Measurements from ENCODE around the gene ZSCAN10.

The ZSCAN10 gene

GRCh38 chr16:3118204-3118790 is 19.2 kb upstream of the ZSCAN10 start:
- Histone ChIP-seq H3K36me3 (ENCODE audit: insufficient read depth, low read length) (peaks cover 15% of the 10 kb centered on the region), H3K27me3 (ENCODE audit: control insufficient read depth in 1 of 2, insufficient read depth in 2 of 2, low read length in 2 of 2) (no peaks in the 10 kb centered on the region), H3K4me3 (ENCODE audit: low read depth in 1 of 2, low read length in 2 of 2) (no peak overlapping the region), H3K9ac (ENCODE audit: low read length) (no peak overlapping the region), H3K27ac (ENCODE audit: low read depth, low read length) (no peak overlapping the region), H3K4me1 (ENCODE audit: insufficient read depth, low read length) (peaks cover 12% of the 10 kb centered on the region), H3K9me3 (ENCODE audit: low read length) (no peaks in the 10 kb centered on the region)

DNA sequence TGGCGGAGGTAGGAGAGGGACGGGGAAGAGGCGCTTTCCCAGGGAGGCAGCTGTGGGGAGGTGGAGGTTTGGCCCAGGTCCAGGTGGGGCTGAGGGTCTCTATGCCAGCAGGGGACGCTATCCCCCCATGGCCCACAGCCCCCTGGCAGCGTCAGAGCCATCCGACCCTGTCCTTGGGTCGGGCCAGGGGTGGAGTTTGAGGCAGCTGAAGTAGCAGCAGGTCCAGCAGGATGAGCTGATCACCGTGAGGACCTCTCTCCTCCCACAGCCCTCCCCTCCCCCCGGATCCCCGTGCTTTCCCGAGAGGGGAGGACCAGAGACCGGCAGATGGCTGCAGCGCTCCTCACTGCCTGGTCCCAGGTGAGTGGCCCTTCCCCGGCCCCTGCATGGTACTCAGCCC is 16.5 kb upstream of the ZSCAN10 start:
- H3K4me3 ChIP-seq (ENCODE audit: low read depth in 1 of 2, low read length in 2 of 2): no peak overlapping the region
- no peaks in the 10 kb centered on the region for H3K9me3 ChIP-seq (ENCODE audit: low read length)
- no peak overlapping the region for H3K9ac ChIP-seq (ENCODE audit: low read length)
- no peak overlapping the region for H3K27ac ChIP-seq (ENCODE audit: low read depth, low read length)
- H3K36me3 ChIP-seq (ENCODE audit: insufficient read depth, low read length): peaks cover 15% of the 10 kb centered on the region
- H3K4me1 ChIP-seq (ENCODE audit: insufficient read depth, low read length): peaks cover 15% of the 10 kb centered on the region
- no peaks in the 10 kb centered on the region for H3K27me3 ChIP-seq (ENCODE audit: control insufficient read depth in 1 of 2, insufficient read depth in 2 of 2, low read length in 2 of 2)

DNA sequence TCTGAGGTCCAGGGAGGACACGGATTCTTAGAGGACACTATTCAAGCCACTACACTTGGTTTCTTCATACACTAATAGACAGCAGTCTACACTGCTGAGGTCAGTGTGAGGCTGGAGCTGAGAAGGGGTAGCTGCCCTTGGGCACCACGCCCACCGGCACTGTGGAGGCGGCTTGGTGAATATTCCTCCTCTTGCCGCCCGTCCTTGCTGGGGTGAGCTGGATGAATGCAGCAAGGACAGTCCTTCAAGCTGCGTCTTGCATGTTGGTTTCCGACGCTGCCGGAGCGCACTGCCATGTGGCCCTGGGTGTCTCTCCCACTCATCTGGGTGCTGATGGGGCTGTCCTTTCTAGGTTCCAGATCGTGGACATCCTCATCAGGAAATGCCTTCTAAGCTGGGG is 15.9 kb upstream of the ZSCAN10 start:
- Histone ChIP-seq H3K36me3 (ENCODE audit: insufficient read depth, low read length) (peaks cover 15% of the 10 kb centered on the region), H3K4me3 (ENCODE audit: low read depth in 1 of 2, low read length in 2 of 2) (no peak overlapping the region), H3K27me3 (ENCODE audit: control insufficient read depth in 1 of 2, insufficient read depth in 2 of 2, low read length in 2 of 2) (no peaks in the 10 kb centered on the region), H3K4me1 (ENCODE audit: insufficient read depth, low read length) (peaks cover 15% of the 10 kb centered on the region), H3K27ac (ENCODE audit: low read depth, low read length) (no peak overlapping the region), H3K9me3 (ENCODE audit: low read length) (no peaks in the 10 kb centered on the region), H3K9ac (ENCODE audit: low read length) (no peak overlapping the region)

DNA sequence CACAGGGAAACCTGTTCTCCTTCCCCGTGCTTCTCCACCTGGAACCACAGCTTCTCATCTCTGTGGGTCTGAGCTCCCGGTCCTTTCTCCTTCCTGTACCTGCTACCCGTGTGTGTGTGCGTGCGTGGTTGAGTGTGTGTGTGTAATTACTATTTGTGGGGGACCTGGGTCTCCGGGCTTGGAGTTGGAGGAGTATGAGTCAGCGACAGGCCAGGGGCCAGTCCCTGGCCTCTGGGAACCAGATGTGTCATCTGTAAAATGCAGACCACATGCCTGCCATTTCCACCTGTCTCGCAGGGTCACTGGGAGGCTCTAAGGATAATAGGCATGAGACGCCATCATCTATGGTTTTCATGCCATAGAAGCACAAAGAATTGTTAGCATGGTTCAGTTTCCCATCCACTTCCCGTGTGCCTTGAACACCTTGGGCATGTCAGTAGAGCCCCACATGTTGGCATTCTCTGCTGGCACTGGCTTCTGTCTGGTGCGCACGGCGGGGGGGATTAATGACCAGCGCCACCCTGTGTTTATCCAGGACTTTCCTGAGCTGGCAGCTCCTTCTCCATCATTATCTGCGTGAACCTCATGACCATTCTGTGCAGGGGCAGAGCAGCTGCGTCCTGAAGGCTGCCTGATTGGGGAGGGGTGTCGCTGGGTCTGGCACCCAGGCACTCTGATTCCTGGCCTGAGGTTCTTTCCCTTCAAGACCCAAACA is 14.8 kb upstream of the ZSCAN10 start:
- Histone ChIP-seq H3K27ac (ENCODE audit: low read depth, low read length) (peak overlapping the region; percentile 21), H3K4me3 (ENCODE audit: low read depth in 1 of 2, low read length in 2 of 2) (peak overlapping the region; percentile 78 to 93), H3K4me1 (ENCODE audit: insufficient read depth, low read length) (peaks cover 15% of the 10 kb centered on the region), H3K36me3 (ENCODE audit: insufficient read depth, low read length) (peaks cover 15% of the 10 kb centered on the region), H3K9ac (ENCODE audit: low read length) (peak overlapping the region; percentile 64), H3K9me3 (ENCODE audit: low read length) (no peaks in the 10 kb centered on the region), H3K27me3 (ENCODE audit: control insufficient read depth in 1 of 2, insufficient read depth in 2 of 2, low read length in 2 of 2) (no peaks in the 10 kb centered on the region)

GRCh38 chr16:3112881-3113574 is 13.9 kb upstream of the ZSCAN10 start:
- no peaks in the 10 kb centered on the region for H3K27me3 ChIP-seq (ENCODE audit: control insufficient read depth in 1 of 2, insufficient read depth in 2 of 2, low read length in 2 of 2)
- H3K9ac ChIP-seq (ENCODE audit: low read length): peak overlapping the region; percentile 64
- H3K36me3 ChIP-seq (ENCODE audit: insufficient read depth, low read length): peaks cover 15% of the 10 kb centered on the region
- peaks cover 15% of the 10 kb centered on the region for H3K4me1 ChIP-seq (ENCODE audit: insufficient read depth, low read length)
- H3K27ac ChIP-seq (ENCODE audit: low read depth, low read length): peak overlapping the region; percentile 51
- H3K4me3 ChIP-seq (ENCODE audit: low read depth in 1 of 2, low read length in 2 of 2): peak overlapping the region; percentile 78 to 93
- H3K9me3 ChIP-seq (ENCODE audit: low read length): no peaks in the 10 kb centered on the region

GRCh38 chr16:3112058-3112880 is 13.2 kb upstream of the ZSCAN10 start, which contains the start of gene ZNF205:
TSS of gene ZNF205 (plus strand) at chr16:3112586. CDS start at chr16:3113431, 845 bp downstream.
- Histone ChIP-seq H3K4me1 (ENCODE audit: insufficient read depth, low read length) (peaks cover 17% of the 10 kb centered on the region), H3K9me3 (ENCODE audit: low read length) (no peaks in the 10 kb centered on the region), H3K36me3 (ENCODE audit: insufficient read depth, low read length) (peaks cover 15% of the 10 kb centered on the region), H3K27me3 (ENCODE audit: control insufficient read depth in 1 of 2, insufficient read depth in 2 of 2, low read length in 2 of 2) (no peaks in the 10 kb centered on the region), H3K9ac (ENCODE audit: low read length) (peak within 1 kb of the TSS; percentile 64), H3K27ac (ENCODE audit: low read depth, low read length) (peak within 1 kb of the TSS; percentile 51), H3K4me3 (ENCODE audit: low read depth in 1 of 2, low read length in 2 of 2) (peak within 1 kb of the TSS; percentile 78 to 93)

DNA sequence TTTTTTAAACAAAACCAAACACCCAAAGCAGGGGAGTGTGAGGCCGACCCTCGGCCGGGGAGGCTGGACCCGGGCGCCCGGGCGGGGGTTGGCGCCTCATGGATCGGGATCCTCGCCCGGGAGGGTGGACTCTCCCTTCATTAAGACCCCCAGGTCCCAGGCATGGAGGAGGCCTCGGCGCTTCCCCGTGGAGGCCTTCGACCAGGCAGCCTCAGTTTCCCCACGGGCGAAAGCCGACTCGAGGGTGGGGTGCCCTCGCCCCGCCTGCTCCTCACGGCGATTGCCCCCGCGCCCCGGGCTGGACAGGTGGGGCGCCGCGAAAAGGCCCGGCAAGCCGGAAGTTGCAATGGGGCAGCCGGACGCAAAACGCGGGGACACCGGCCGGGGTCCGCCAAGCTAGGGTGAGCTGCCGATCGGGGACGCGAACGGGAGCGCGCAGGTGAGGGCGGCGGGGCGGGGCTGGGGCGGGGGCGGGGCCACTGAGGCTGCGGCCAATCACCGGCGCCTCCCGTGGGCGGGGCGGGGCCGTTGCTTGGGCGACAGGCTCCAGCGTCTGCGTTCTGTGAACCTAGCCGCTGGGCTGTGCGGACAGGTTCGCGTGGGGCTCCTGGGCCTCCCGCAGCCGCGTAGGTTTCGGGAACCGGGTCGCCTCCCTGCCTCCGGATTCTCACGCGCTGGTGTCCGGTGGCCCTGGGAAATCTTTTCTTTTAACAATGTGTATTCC is 7.3 kb upstream of the ZSCAN10 start:
- H3K36me3 ChIP-seq (ENCODE audit: insufficient read depth, low read length): no peaks in the 10 kb centered on the region
- H3K4me3 ChIP-seq (ENCODE audit: low read depth in 1 of 2, low read length in 2 of 2): peak overlapping the region; percentile 50 to 59
- H3K9me3 ChIP-seq (ENCODE audit: low read length): no peaks in the 10 kb centered on the region
- peak overlapping the region; percentile 52 for H3K27ac ChIP-seq (ENCODE audit: low read depth, low read length)
- no peak overlapping the region for H3K9ac ChIP-seq (ENCODE audit: low read length)
- peaks cover 0 to 6% of the 10 kb centered on the region in 2 donors for H3K27me3 ChIP-seq (ENCODE audit: control insufficient read depth in 1 of 2, insufficient read depth in 2 of 2, low read length in 2 of 2)
- peaks cover 8% of the 10 kb centered on the region for H3K4me1 ChIP-seq (ENCODE audit: insufficient read depth, low read length)

- H3K27ac ChIP-seq (ENCODE audit: low read depth, low read length): no peak overlapping the region
- H3K4me3 ChIP-seq (ENCODE audit: low read depth in 1 of 2, low read length in 2 of 2): no peak overlapping the region
- H3K27me3 ChIP-seq (ENCODE audit: control insufficient read depth in 1 of 2, insufficient read depth in 2 of 2, low read length in 2 of 2): peaks cover 3 to 30% of the 10 kb centered on the region in 2 donors
- H3K4me1 ChIP-seq (ENCODE audit: insufficient read depth, low read length): peaks cover 2% of the 10 kb centered on the region
- no peaks in the 10 kb centered on the region for H3K36me3 ChIP-seq (ENCODE audit: insufficient read depth, low read length)
- H3K9me3 ChIP-seq (ENCODE audit: low read length): no peaks in the 10 kb centered on the region
- H3K9ac ChIP-seq (ENCODE audit: low read length): no peak overlapping the region
These were observed 2.9 kb upstream of the ZSCAN10 start for GRCh38 chr16:3101841-3102470.

- H3K27me3 ChIP-seq (ENCODE audit: control insufficient read depth in 1 of 2, insufficient read depth in 2 of 2, low read length in 2 of 2): peaks cover 3 to 30% of the 10 kb centered on the region in 2 donors
- no peak overlapping the region for H3K27ac ChIP-seq (ENCODE audit: low read depth, low read length)
- H3K9ac ChIP-seq (ENCODE audit: low read length): no peak overlapping the region
- no peaks in the 10 kb centered on the region for H3K9me3 ChIP-seq (ENCODE audit: low read length)
- no peak overlapping the region for H3K4me3 ChIP-seq (ENCODE audit: low read depth in 1 of 2, low read length in 2 of 2)
- H3K36me3 ChIP-seq (ENCODE audit: insufficient read depth, low read length): no peaks in the 10 kb centered on the region
- H3K4me1 ChIP-seq (ENCODE audit: insufficient read depth, low read length): no peaks in the 10 kb centered on the region
These were observed 2.1 kb upstream of the ZSCAN10 start for GRCh38 chr16:3101018-3101840.

All from muscle layer of colon (tissue), 2 donors.